ENCODE data around the gene PTPRM.

DNA sequence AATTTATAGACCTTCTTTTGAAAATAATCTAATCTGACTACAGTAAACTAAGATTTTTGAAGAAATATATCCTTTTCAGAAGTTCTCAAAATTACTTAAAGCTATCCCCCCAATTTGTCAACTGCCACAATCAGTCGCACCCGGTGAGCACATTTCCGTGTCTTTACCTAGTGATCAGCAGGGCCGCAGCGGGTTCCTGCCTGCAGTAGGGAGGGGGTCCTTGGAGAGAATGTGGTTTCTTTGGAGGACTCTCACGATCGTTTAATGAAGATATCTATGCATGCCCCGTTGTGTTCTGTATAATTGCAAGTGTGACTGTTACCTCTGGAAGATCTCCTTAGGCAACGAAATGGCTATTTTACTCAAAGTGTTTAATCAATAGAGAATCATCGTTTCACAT, 790.2 kb downstream of the PTPRM start:
- TF ChIP-seq, protein P1, sequence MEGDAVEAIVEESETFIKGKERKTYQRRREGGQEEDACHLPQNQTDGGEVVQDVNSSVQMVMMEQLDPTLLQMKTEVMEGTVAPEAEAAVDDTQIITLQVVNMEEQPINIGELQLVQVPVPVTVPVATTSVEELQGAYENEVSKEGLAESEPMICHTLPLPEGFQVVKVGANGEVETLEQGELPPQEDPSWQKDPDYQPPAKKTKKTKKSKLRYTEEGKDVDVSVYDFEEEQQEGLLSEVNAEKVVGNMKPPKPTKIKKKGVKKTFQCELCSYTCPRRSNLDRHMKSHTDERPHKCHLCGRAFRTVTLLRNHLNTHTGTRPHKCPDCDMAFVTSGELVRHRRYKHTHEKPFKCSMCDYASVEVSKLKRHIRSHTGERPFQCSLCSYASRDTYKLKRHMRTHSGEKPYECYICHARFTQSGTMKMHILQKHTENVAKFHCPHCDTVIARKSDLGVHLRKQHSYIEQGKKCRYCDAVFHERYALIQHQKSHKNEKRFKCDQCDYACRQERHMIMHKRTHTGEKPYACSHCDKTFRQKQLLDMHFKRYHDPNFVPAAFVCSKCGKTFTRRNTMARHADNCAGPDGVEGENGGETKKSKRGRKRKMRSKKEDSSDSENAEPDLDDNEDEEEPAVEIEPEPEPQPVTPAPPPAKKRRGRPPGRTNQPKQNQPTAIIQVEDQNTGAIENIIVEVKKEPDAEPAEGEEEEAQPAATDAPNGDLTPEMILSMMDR (IDR thresholded peaks at IDR 0.05; ENCODE audit: low read length): no peak
- TF ChIP-seq EZH2phosphoT487 (IDR thresholded peaks at IDR 0.05; ENCODE audit: low read length): no peak
